Mammary epithelial cell (primary cell): ENCODE measurements around the gene SLC35F1.

Source experiments
- EZH2 ChIP-seq: IDR thresholded peaks from 2 replicates; pipeline ENCODE4 v1.6.1; 2012; ENCODE audit warnings: low read length, inconsistent platforms, borderline replicate concordance
- TF ChIP-seq, protein P1 (sequence below), 2 donors: IDR thresholded peaks in 1 of 2; conservative IDR thresholded peaks in 1 of 2; 2 replicates each; pipeline ENCODE4 v1.5.1; 2011 to 2012; ENCODE audit warnings: inconsistent platforms in 2 of 2, low read length in 2 of 2, mild to moderate bottlenecking in 2 of 2, control low read depth in 1 of 2, low read depth in 1 of 2; ENCODE audit not compliant: insufficient read depth in 1 of 2; ENCODE audit errors: extremely low read depth in 1 of 2

DNA sequence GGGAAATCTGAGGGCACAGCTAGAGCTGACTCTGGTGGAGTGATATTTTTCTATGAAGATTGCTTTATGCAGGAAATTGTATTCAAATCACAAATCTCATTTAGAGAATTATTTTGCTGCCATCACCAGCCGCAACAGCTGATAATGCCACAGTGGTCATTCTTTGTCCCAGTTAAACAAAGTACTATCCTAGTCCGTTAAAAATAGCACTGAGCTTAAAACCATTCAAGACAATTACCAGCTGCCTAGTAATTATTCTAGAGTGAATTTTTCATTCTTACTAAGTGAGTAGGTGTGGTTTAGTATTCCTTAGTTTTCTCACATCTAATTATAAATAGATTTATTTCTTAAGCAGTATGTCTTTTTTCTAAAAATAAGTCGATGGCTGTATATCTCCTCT lies 190.5 kb downstream of the SLC35F1 start:
- TF ChIP-seq, protein P1, sequence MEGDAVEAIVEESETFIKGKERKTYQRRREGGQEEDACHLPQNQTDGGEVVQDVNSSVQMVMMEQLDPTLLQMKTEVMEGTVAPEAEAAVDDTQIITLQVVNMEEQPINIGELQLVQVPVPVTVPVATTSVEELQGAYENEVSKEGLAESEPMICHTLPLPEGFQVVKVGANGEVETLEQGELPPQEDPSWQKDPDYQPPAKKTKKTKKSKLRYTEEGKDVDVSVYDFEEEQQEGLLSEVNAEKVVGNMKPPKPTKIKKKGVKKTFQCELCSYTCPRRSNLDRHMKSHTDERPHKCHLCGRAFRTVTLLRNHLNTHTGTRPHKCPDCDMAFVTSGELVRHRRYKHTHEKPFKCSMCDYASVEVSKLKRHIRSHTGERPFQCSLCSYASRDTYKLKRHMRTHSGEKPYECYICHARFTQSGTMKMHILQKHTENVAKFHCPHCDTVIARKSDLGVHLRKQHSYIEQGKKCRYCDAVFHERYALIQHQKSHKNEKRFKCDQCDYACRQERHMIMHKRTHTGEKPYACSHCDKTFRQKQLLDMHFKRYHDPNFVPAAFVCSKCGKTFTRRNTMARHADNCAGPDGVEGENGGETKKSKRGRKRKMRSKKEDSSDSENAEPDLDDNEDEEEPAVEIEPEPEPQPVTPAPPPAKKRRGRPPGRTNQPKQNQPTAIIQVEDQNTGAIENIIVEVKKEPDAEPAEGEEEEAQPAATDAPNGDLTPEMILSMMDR (conservative IDR thresholded peaks at IDR 0.05 in 1 of 2, IDR thresholded peaks at IDR 0.05 in 1 of 2; ENCODE audit: extremely low read depth in 1 of 2, insufficient read depth in 1 of 2, low read depth in 1 of 2, low read length in 2 of 2), result no peak
- TF ChIP-seq EZH2, result no peak
